Glomerular visceral epithelial cell (primary cell): ENCODE measurements around the gene NUTM1.
A peak's percentile ranks its signal among the peaks of the same experiment; 100 is the strongest.
"Not testable (repeated sequence)": the region's sequence is repeated elsewhere in the genome, so short reads cannot be mapped to it uniquely, and the experiment has no call there.

Source experiments
- DNase-seq: peaks from one replicate; pipeline ENCODE4 v3.0.0-alpha.2; 2016; ENCODE audit errors: extremely low spot score

Gene NUTM1

GRCh38 chr15:34365836-34366235 lies 22.7 kb downstream of the NUTM1 start:
- DNase-seq, result no peak

- DNase-seq, result peak; percentile 71
Measured at GRCh38 chr15:34366271-34367065, 23.4 kb downstream of the NUTM1 start.

GRCh38 chr15:34367101-34368081 lies 24.3 kb downstream of the NUTM1 start, which contains the start of gene LPCAT4:
Gene LPCAT4, minus strand, starts transcription at chr15:34367196. Its CDS starts 96 bp downstream, at chr15:34367100.
- DNase-seq, result peak; percentile 90

- DNase-seq, result no peak
Measured at GRCh38 chr15:34370129-34370528, 27.0 kb downstream of the NUTM1 start.

GRCh38 chr15:34370643-34371042 lies 27.5 kb downstream of the NUTM1 start:
- DNase-seq, result no peak

- no peak for DNase-seq
Measured at GRCh38 chr15:34373951-34374350, 30.8 kb downstream of the NUTM1 start.

- DNase-seq, result no peak
Measured at GRCh38 chr15:34374816-34375215, 31.7 kb downstream of the NUTM1 start.

GRCh38 chr15:34375541-34375940 lies 32.4 kb downstream of the NUTM1 start:
- not testable (repeated sequence) for DNase-seq

- DNase-seq, result no peak
Measured at GRCh38 chr15:34376856-34377255, 33.7 kb downstream of the NUTM1 start.

GRCh38 chr15:34380491-34380890 lies 37.4 kb downstream of the NUTM1 start:
- DNase-seq, result not testable (repeated sequence)

GRCh38 chr15:34381829-34382521 lies 38.9 kb downstream of the NUTM1 start:
- DNase-seq, result not testable (repeated sequence)

GRCh38 chr15:34389594-34390086 lies 46.5 kb downstream of the NUTM1 start:
- not testable (repeated sequence) for DNase-seq

- not testable (repeated sequence) for DNase-seq
Measured at GRCh38 chr15:34392981-34393380, 49.9 kb downstream of the NUTM1 start.

- not testable (repeated sequence) for DNase-seq
Measured at GRCh38 chr15:34397637-34398259, 54.6 kb downstream of the NUTM1 start.

GRCh38 chr15:34403160-34403598 lies 60.1 kb downstream of the NUTM1 start:
- not testable (repeated sequence) for DNase-seq

GRCh38 chr15:34403899-34404298 lies 60.8 kb downstream of the NUTM1 start:
- DNase-seq, result not testable (repeated sequence)
